Osteoblast (primary cell): ENCODE data around the gene CTSV. TPM values are rescaled to one million over a fixed set of nuclear protein-coding genes. Genes with fewer than 3 reads are reported as not detected.
"Not testable (repeated sequence)": the region's sequence is repeated elsewhere in the genome, so short reads cannot be mapped to it uniquely, and the experiment has no call there.

ENCODE experiments used
- DNase-seq: peaks from one replicate; pipeline ENCODE4 v3.0.0; 2011; ENCODE audit warnings: low spot score, mixed read lengths; ENCODE audit not compliant: insufficient read length; ENCODE audit errors: missing footprints
- H2AFZ ChIP-seq: 2 replicates; pipeline ENCODE4 v1.6.0; 2011; ENCODE audit warnings: mild to moderate bottlenecking, low read length
- H3K27ac ChIP-seq: 2 replicates; pipeline ENCODE4 v1.5.1; 2011; ENCODE audit warnings: mild to moderate bottlenecking, low read depth, low read length, moderate library complexity
- H3K27me3 ChIP-seq: 2 replicates; pipeline ENCODE4 v1.6.0; 2012; ENCODE audit warnings: mild to moderate bottlenecking, control low read depth, inconsistent platforms, low read length, moderate library complexity; ENCODE audit not compliant: insufficient read depth
- H3K36me3 ChIP-seq: 2 replicates; pipeline ENCODE4 v1.5.1; 2011; ENCODE audit warnings: mild to moderate bottlenecking, low read length, control low read depth, moderate library complexity; ENCODE audit not compliant: insufficient read depth
- H3K4me1 ChIP-seq: 2 replicates; pipeline ENCODE4 v1.5.1; 2011; ENCODE audit warnings: mild to moderate bottlenecking, low read length, control low read depth, moderate library complexity; ENCODE audit not compliant: insufficient read depth
- H3K4me2 ChIP-seq: 2 replicates; pipeline ENCODE4 v1.6.0; 2011; ENCODE audit warnings: mild to moderate bottlenecking, low read length; ENCODE audit not compliant: insufficient read depth
- H3K4me3 ChIP-seq: fragments of 200-600 bp; sonication (generic); 3 replicates; pipeline ENCODE4 v1.5.1; 2012; ENCODE audit warnings: mild to moderate bottlenecking, low read length, inconsistent platforms; ENCODE audit not compliant: insufficient read depth
- H3K79me2 ChIP-seq: 2 replicates; pipeline ENCODE4 v1.6.0; 2012; ENCODE audit warnings: mild to moderate bottlenecking, low read length, control low read depth, inconsistent platforms; ENCODE audit not compliant: insufficient read depth
- H3K9me3 ChIP-seq: 2 replicates; pipeline ENCODE4 v1.5.1; 2011; ENCODE audit warnings: low read depth, low read length, control low read depth
- H4K20me1 ChIP-seq: 2 replicates; pipeline ENCODE4 v1.6.0; 2012; ENCODE audit warnings: mild to moderate bottlenecking, low read length, control low read depth; ENCODE audit not compliant: insufficient read depth
- total RNA-seq: library from RNA; depleted of rRNA; stranded (reverse); fragments of >200 nt; gene quantifications from 2 replicates; pipeline ENCODE4 v1.2.3, GENCODE V29; 2012

CTSV gene
- total RNA-seq, 1 donor = 0.36 TPM

DNA sequence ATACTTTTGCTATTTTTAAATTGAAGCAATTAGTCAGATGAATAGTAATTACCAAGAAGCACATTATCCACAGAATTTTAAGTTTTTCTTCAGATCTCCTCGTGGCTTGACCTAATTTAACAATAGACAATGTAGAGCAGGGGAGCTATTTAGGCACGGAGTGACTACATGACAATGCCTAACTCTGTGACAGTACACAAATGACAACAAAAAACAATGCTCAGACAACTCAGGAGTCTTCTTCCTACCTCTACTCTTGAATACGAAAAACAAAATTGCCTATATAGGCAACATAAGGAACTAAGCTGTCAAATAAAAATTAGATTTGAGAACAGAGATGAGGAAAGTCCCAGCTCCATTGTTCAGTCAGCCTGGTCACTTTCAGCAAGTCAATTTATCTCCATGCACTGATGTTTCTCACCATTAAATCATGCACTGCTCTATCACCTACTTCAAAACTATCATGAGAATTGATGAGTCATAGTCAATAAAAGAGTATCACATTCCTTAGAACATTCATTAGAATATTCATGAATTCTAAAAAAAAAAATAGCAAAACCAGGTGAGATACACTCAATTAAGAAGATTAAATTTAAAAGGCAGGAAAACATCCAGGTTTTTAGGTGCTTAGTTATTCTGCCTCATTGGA is 38.7 kb downstream of the CTSV start:
- H2AFZ ChIP-seq, DNase-seq, H3K4me2 ChIP-seq, H3K36me3 ChIP-seq, H3K27ac ChIP-seq, H3K27me3 ChIP-seq, H3K9me3 ChIP-seq, H4K20me1 ChIP-seq, H3K4me1 ChIP-seq, H3K4me3 ChIP-seq: not testable (repeated sequence)
- H3K79me2 ChIP-seq = peaks cover 53% of the 10 kb centered on the region

DNA sequence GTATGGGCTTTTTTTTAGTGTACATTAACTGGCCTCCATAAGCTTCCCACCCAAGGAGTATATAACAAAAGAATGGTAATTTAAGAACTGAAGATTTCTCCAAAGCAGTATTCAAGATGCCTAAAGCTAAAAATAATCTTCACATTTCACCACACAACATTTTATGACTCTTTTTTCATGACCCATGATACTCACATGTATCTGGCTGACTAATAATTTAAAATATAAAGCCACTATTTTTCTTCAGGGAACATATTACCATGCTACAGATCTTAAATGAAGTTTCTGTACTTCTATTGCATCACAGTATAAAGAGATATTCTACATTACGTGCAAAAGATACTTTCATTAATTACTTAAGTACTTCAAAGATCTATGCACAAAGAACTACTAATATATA is 39.2 kb downstream of the CTSV start:
- H3K4me1 ChIP-seq, H3K4me3 ChIP-seq, H3K27me3 ChIP-seq, H3K9me3 ChIP-seq, H2AFZ ChIP-seq, H3K27ac ChIP-seq, H4K20me1 ChIP-seq, DNase-seq, H3K36me3 ChIP-seq, H3K4me2 ChIP-seq: not testable (repeated sequence)
- H3K79me2 ChIP-seq = peaks cover 49% of the 10 kb centered on the region

DNA sequence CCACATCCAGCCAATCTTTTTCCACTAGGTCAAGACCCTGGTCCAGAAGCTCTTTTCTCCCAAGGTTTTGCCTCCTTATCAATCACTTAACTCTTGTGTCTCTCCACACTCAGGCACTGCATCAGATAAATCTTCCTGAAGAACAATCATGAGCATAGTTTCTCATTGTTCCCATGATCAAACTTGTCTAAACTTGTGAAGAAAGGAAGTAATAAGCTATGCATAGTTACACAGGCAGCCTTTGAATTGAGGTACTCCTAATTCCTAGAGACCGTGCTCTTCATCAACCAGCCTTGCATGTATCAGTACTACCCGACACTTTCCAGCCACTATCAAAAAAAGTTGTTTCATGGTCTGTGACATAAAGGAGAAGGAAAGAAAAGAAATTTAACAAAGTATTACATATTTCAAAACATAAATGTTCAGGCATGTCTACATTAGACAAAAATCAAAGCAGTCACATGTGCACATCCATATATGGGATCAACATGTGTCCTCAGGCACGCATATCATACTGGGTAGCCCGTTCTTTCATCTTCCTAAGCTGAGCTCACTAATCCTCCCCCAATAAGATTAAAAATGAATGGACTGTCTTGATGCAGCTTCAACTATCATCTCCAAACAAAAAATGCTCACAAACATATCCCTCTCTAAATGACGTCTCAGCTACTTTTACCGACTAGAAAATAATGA is 41.8 kb downstream of the CTSV start:
- H3K4me2 ChIP-seq, H3K36me3 ChIP-seq, H3K27ac ChIP-seq, H3K4me3 ChIP-seq, H3K27me3 ChIP-seq, DNase-seq, H4K20me1 ChIP-seq, H3K9me3 ChIP-seq, H3K4me1 ChIP-seq, H2AFZ ChIP-seq: not testable (repeated sequence)
- peaks cover 42% of the 10 kb centered on the region for H3K79me2 ChIP-seq

DNA sequence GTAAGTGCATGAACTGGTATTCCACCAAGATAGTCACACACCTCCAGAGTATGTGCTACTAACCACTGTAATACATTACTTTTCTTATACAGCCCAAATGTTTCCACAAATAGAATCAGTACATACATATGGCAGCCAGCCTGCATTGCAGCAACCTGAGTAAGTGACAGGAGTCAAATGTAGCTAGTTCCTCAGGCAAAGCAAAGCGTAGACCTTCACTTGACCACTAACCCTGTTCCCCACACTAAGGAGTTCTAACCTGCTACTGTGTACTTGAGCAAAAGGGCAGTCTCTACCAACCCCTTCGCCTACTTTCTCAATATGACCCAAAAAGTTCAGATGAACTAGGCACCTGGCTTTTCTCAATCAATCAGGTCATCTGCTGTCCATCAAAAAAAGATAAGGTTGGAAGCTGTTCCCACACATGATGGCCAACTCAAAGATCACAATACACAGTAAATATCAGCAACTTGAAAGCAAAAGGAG is 44.4 kb downstream of the CTSV start:
- H2AFZ ChIP-seq, H3K9me3 ChIP-seq, H3K4me2 ChIP-seq, DNase-seq, H3K27me3 ChIP-seq, H4K20me1 ChIP-seq, H3K27ac ChIP-seq, H3K4me3 ChIP-seq, H3K4me1 ChIP-seq, H3K36me3 ChIP-seq: not testable (repeated sequence)
- H3K79me2 ChIP-seq = peaks cover 46% of the 10 kb centered on the region

DNA sequence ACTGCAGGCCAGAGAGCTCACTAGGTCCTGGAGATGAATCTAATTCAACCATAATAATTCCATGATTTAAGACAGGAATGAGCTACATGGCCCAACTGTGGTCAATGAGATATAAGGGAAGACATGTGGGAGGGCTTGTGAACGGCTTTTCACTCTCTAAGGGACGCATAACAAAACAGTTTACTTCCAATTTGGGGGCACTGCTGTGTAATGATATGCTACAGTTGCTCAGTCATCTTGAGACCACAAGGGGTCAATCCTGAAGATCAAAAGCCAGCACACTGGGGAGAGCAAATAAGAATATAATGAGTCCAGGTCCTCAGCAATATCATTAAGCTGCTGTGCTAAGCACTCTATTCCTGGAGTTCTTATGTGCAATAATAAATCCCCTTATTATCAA is 46.6 kb downstream of the CTSV start:
- H3K9me3 ChIP-seq, DNase-seq, H3K4me2 ChIP-seq, H3K36me3 ChIP-seq, H3K4me3 ChIP-seq, H3K27ac ChIP-seq, H3K4me1 ChIP-seq, H3K27me3 ChIP-seq, H4K20me1 ChIP-seq, H2AFZ ChIP-seq: not testable (repeated sequence)
- H3K79me2 ChIP-seq = peaks cover 38% of the 10 kb centered on the region

DNA sequence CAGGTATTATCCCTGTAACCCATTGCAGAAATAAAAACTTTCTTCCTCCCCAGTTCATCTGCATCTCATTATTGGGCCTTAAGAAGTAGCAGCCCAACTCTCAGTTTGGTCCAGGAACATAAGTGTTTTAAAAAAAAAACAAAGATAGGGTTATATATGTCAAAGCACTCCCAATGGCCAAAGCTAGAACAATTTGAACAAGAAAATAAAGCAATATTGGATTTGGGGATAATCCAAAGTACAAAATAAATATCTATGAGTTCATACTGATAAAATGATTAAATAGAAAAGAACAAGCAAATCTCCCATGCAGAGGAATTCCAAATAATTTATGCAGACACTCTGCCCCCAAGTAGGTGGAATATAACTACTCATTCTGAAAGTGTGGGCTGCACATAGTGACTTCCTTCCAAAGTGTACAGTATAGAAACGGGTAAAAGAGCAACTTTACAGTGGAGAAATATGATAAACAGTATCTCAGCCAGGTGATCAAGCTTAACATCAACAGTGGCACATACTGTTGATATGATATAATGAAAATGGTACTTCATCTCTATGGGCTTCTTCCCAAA is 49.1 kb downstream of the CTSV start:
- not testable (repeated sequence) for H3K27me3 ChIP-seq, H4K20me1 ChIP-seq, H3K4me3 ChIP-seq, H3K9me3 ChIP-seq, DNase-seq, H2AFZ ChIP-seq, H3K27ac ChIP-seq, H3K4me2 ChIP-seq, H3K4me1 ChIP-seq, H3K36me3 ChIP-seq
- H3K79me2 ChIP-seq = peaks cover 42% of the 10 kb centered on the region

DNA sequence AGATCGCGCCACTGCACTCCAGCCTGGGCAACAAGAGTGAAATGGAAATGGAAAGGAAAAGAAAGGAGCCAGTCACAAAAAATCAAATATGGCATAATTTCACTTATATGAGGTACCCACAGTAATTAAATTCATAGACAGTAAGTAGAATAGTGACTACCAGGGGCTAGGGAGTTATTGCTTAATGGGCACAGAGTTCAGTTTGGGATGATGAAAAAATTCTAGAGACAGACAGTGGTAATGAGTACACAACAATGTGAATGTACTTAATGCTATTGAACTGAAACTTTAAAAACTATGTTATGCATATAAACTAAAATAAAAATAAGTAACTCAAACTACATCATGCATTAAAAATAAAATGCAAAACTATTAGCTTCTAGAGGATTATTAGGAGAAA is 54.1 kb downstream of the CTSV start:
- H3K36me3 ChIP-seq, H3K4me1 ChIP-seq, H2AFZ ChIP-seq, H3K4me3 ChIP-seq, H3K4me2 ChIP-seq, H4K20me1 ChIP-seq, H3K27me3 ChIP-seq, H3K9me3 ChIP-seq, H3K27ac ChIP-seq: not testable (repeated sequence)
- peak; percentile 1 for DNase-seq
- H3K79me2 ChIP-seq = peaks cover 33% of the 10 kb centered on the region

DNA sequence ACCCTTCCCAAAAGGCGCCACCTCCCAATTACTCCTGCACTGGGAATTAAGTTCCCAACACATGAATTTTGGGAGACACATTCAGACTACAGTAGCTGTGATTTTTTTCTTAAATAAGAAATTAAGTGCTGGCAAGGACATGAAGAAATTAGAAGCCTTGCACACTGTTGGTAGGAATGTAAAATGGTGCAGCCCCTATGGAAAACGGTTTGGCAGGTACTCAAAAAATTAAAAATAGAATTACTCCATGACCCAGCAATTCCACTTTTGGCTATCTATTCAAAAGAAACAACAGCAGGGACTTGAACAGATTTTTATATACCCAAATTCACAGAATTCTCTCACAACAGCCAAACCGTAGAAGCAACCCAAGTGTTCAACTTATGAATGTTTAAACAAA is 54.8 kb downstream of the CTSV start:
- not testable (repeated sequence) for H4K20me1 ChIP-seq, H3K9me3 ChIP-seq, DNase-seq, H3K27ac ChIP-seq, H2AFZ ChIP-seq, H3K27me3 ChIP-seq, H3K4me2 ChIP-seq, H3K4me1 ChIP-seq, H3K4me3 ChIP-seq, H3K36me3 ChIP-seq
- peaks cover 38% of the 10 kb centered on the region for H3K79me2 ChIP-seq
